GM12873 (cell line): ENCODE results near the gene ATF6B.

Experiments used
- TF ChIP-seq, protein P1 (sequence below): IDR thresholded peaks from 2 replicates; pipeline ENCODE4 v1.5.1; 2012; ENCODE audit warnings: low read depth, mild to moderate bottlenecking, moderate library complexity, low read length, control low read depth; ENCODE audit not compliant: insufficient read depth; ENCODE audit errors: missing control alignments

Gene ATF6B

DNA sequence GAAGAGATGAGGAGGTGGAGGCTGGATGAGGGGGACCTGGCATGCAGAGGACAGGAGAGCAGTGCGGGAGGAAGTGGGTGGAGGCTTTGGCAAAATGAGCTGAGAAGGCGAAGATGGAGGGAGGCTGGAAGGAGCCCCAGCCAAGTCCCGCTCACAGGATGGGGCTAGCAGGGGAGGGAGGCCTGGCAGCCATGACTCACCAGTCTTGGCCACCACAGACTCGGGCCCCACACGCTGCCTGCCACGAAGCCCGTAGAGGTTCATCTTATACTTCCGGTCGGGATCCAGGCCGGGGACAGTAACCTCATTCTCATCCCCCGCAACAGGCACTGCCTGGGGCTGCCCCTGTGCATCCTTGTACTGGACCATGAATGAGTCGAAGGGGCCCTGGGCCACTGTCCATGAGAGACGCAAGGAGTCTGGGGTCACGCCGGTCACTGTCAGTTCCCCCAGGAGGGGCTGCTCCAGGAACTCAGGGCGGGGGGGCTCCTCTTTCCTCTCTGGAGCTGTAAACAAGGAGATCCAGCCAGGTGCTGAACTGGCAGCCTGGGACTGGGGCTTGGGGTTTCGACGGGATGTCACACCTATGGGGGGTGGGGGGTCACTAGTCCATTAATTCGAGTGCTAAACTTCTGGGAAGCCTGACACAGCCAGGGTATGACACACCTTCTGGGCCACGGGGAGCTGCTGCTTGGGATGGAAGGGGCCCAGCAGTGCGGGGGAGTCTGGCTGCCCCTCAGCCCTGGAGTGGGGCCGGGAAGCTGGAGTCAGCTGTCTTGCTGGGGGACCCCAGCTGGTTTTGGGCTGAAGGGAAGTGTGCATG lies 46.7 kb downstream of the ATF6B start:
- TF ChIP-seq, protein P1, sequence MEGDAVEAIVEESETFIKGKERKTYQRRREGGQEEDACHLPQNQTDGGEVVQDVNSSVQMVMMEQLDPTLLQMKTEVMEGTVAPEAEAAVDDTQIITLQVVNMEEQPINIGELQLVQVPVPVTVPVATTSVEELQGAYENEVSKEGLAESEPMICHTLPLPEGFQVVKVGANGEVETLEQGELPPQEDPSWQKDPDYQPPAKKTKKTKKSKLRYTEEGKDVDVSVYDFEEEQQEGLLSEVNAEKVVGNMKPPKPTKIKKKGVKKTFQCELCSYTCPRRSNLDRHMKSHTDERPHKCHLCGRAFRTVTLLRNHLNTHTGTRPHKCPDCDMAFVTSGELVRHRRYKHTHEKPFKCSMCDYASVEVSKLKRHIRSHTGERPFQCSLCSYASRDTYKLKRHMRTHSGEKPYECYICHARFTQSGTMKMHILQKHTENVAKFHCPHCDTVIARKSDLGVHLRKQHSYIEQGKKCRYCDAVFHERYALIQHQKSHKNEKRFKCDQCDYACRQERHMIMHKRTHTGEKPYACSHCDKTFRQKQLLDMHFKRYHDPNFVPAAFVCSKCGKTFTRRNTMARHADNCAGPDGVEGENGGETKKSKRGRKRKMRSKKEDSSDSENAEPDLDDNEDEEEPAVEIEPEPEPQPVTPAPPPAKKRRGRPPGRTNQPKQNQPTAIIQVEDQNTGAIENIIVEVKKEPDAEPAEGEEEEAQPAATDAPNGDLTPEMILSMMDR, result no peak

DNA sequence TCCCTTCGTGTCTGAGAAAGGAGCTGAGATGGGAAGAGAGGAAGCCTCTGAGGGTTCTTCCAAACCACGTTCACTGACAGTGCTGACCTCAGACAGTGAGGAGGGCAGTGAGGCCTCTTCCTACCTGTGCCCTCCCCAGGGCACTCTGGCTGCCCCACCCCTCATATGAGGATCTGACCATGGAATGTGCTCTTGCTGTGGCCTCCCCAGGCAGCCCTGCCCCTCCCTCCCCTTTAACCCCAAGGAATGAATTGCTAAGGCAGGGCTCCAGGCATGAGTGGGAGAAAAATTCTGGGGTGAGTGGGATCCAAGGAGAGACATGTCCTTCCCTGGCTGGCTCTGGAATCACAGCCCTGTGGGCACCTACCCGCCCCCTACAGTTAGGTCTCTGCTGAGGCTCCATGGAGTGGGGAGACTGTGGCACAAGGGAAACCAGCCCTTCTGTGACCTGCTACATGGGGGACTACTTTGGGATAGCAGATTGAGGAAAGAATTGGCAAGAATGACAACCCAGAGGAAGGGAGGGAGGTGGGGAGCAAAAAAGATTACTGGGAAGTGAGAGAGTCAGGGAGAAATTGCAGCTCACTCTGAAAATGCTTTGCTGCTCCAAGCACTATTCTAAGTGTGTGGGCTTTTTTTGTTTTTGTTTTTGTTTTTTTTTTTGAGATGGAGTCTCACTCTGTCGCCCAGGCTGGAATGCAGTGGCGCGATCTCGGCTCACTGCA lies 48.3 kb downstream of the ATF6B start:
- TF ChIP-seq, protein P1, result no peak

DNA sequence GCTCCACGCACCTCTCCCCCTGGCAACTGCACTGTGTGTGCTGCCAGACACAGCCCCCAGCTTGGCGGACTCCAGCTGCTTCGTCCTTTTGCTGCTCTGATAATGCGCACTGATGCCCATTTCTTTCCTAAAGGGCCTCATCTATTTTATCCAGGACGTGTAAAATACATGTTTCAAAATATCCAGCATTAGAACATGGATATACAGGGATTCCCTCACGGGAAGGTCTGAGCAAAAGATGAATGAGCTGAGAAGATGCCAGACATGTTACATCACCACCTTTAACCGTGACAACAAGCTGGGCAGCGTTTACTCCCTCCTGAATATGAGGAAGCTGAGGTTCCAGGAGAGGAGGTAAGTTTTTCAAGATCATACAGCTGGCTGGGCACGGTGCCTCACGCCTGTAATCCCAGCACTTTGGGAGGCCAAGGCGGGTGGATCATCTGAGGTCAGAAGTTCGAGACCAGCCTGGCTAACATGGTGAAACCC lies 51.7 kb downstream of the ATF6B start:
- TF ChIP-seq, protein P1, result no peak

DNA sequence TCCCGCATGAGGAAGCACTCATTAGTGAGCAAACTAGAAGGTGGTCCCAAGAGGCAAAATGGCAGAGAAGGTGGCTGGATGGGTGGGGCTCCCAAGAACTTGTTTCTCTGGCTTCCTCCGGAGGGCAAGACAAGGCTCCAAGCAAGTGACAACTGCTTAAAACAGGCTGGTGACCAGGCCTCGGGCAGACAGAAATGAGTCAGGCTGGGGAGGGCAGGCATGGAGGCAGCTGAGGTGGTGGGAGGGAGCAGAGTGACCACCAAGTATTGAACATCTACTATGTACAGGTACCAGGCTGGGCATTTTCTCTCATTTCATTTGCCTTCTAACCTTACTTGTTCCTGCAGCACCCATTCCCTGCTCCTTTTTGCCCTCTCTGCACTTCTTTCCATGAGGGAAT lies 52.3 kb downstream of the ATF6B start:
- TF ChIP-seq, protein P1, result no peak

DNA sequence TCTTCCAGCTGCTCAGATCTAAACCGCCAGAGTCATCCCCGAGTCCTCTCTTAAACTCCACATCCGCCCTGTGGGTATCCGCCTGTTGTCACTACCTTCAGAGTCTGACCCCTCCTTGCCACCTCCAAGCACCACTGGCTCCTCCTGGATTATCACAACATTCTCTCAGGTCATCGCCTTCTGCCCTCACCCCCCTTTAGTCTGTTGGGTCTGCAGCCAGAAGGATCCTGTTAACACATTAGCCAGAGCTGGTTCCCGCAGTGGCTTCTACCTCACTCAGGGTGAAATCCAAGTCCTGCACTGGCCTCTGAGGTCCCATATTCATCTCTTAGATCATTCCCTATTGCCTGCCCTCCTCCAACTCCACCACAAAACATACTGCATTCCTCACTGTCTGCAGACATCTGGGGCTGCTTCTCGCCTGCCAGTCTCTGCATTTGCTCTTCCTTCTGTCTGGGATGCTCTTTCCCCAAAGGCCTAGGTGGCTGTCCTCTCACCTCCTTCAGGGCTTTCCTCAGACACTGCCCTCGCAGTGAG lies 53.0 kb downstream of the ATF6B start:
- TF ChIP-seq, protein P1, result no peak

DNA sequence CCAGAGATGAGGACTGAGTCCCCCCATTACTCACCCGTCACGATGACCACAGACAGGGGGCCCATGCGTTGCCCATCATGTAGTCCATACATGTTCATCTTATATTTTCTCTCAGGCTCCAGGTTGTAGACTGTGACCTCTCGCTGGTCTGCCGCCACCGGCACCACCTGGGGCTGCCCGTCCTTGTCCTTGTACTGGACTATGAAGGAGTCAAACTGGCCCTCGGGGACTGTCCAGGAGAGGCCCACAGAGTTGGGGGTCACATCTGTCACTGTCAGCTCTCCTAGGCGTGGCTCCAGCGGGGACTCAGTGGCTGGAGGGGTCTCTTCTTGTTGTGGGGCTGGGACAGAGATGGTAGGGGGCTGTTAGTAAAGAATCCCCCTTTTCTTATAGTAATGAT lies 54.4 kb downstream of the ATF6B start:
- TF ChIP-seq, protein P1, result no peak

DNA sequence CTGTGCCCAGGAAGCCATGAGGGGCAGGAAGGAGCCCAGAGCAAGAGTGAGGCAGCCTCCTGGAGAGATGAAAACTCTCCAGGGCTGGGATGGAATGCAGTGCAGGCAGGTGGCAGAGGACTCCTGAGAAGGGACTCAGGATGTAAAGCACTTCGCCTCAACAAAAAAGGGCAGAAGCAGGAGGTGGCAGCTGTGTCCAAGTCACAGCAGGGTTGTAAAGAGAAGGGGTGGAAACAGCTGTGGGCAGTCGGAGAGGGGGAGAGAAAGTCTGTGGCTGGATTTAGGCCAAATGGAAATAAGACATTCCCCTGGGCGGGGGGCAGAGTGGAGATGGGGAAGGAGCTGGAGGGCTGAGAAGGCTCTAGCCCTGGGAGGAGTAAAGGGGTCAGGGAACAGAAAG lies 54.9 kb downstream of the ATF6B start:
- TF ChIP-seq, protein P1, result no peak
